GM12891 (cell line): ENCODE data around the gene SERPINA9.

ENCODE experiments used
- POLR2A ChIP-seq: IDR thresholded peaks from 2 replicates; pipeline ENCODE4 v1.6.1; 2011; ENCODE audit warnings: low read depth, low read length, control low read depth
- POLR2AphosphoS5 ChIP-seq: IDR thresholded peaks from 2 replicates; pipeline ENCODE4 v1.6.1; 2011; ENCODE audit warnings: low read depth, low read length, control low read depth

DNA sequence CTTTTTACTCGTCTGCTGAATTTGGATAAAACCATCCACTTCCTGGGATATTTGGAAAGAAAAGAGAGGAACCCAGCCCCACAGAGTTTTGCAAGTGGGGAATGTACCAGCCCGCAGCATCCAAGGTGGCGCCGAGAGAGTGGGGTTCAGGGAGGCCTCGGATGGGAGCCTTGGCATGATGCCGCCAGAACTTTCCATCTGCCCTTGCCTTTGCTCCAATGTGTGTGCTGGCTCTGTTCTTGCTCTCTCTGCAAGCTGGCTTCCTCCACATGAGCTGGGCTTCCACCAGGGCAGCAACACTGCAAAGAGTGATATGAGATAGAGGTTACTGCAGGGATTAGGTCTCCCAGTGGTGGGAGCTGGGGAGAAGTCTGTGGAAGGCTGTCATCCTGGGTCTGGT lies 39.9 kb upstream of the SERPINA9 start:
- TF ChIP-seq POLR2AphosphoS5 (no peak), POLR2A (no peak)
